Natural killer cell (primary cell): ENCODE measurements around the gene DLGAP3. TPM values are rescaled to one million over a fixed set of nuclear protein-coding genes. Genes with fewer than 3 reads are reported as not detected.

Experiments
- ATAC-seq, 3 donors: fragments of 150-1000 bp in 2 of 3; fragments of 200-7000 bp in 1 of 3; cut with Tn5 transposase; 1 replicate in 1 of 3; 2 replicates in 2 of 3; pipeline ENCODE4 v1.10.0; 2021; ENCODE audit warnings: mild to moderate bottlenecking in 2 of 3, moderate library complexity in 2 of 3
- DNase-seq, 2 donors: peaks; one replicate each; pipeline versions ENCODE4 v3.0.0 to v3.0.0-alpha.2; 2013 to 2021; ENCODE audit warnings: mixed read lengths in 1 of 2
- H3K27ac ChIP-seq: one replicate; pipeline ENCODE4 v1.5.1; 2013; ENCODE audit warnings: mild to moderate bottlenecking, low read length
- H3K27me3 ChIP-seq: one replicate; pipeline ENCODE4 v1.6.1; 2013; ENCODE audit warnings: low read length; ENCODE audit not compliant: control insufficient read depth, insufficient read depth
- H3K36me3 ChIP-seq: one replicate; pipeline ENCODE4 v1.6.1; 2013; ENCODE audit warnings: low read length; ENCODE audit not compliant: control insufficient read depth, insufficient read depth
- H3K4me1 ChIP-seq: one replicate; pipeline ENCODE4 v1.6.1; 2013; ENCODE audit warnings: low read length; ENCODE audit not compliant: control insufficient read depth, insufficient read depth
- H3K4me3 ChIP-seq: one replicate; pipeline ENCODE4 v1.5.1; 2013; ENCODE audit warnings: low read length
- H3K9me3 ChIP-seq: one replicate; pipeline ENCODE4 v1.6.1; 2013; ENCODE audit warnings: low read length; ENCODE audit not compliant: control insufficient read depth, insufficient read depth
- H3K27ac Mint-ChIP-seq, 2 donors: one replicate each; pipeline ENCODE4 v1.8.0; 2022; ENCODE audit warnings: mild to moderate bottlenecking in 2 of 2, mixed read lengths in 2 of 2, moderate library complexity in 1 of 2
- H3K27me3 Mint-ChIP-seq, 2 donors: one replicate each; pipeline ENCODE4 v1.8.0; 2022; ENCODE audit warnings: low read depth in 2 of 2, mixed read lengths in 2 of 2
- H3K36me3 Mint-ChIP-seq: one replicate; pipeline ENCODE4 v1.8.0; 2022; ENCODE audit warnings: mixed read lengths
- H3K4me1 Mint-ChIP-seq, 2 donors: one replicate each; pipeline ENCODE4 v1.8.0; 2022; ENCODE audit warnings: mixed read lengths in 2 of 2
- H3K4me3 Mint-ChIP-seq: one replicate; pipeline ENCODE4 v1.8.0; 2022; ENCODE audit warnings: mild to moderate bottlenecking, moderate library complexity, mixed read lengths
- H3K9me3 Mint-ChIP-seq, 2 donors: one replicate each; pipeline ENCODE4 v1.8.0; 2022; ENCODE audit warnings: mixed read lengths in 2 of 2
- WGBS: methylation state at CpG from one replicate; pipeline ENCODE4 v1.1.7; 2013; ENCODE audit warnings: missing lambda C conversion rate; ENCODE audit not compliant: insufficient coverage; 5-methylcytosine and 5-hydroxymethylcytosine counted together
- intact Hi-C: fragments of 100-400 bp; cut with micrococcal nuclease; formaldehyde crosslinking; loops from one replicate; pipeline ENCODE4 v1.14.2; 2022
- total RNA-seq, 4 donors: library from RNA; stranded (reverse); fragments of 120-200 nt in 1 of 4; gene quantifications; one replicate each; pipeline versions ENCODE4 v1.2.3 to v1.2.4, GENCODE V29; 2013 to 2022
- TF ChIP-seq, protein P1 (sequence below): fragments of 200-600 bp; IDR thresholded peaks from one replicate; pipeline ENCODE4 v1.8.0; 2022; ENCODE audit warnings: antibody characterized with exemption

Gene DLGAP3
- total RNA-seq, 3 donors from 2014 or later (not counting 1 experiment from before 2014, with no cell fraction given) = 0.33 to 0.38 (median 0.36) TPM

DNA sequence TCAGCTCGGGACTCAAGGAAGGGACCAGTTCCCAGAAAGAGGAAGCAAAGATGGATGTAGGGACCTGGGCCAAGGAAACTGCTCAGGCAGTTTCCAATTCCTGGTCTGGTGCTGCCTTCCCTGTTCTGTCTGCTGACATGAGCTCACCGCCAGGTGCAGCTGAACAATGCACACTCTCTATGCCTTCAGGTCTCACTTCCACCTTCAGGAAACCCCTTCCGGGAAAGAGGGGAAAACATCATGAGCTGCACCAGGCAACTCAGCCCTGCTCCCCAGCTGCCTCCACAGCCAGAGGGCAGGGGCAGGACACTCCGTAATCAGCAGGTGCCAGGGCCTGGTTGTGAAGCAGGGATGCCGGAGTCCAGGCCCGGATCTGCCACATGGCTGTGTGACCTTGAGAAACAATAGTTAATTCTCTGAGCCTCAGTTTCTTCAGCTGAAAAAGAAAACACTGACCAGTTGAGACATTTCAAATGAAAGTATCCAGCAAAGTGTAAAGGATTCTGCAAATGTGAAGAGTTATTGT is 97.7 kb downstream of the DLGAP3 start:
- no peak for ATAC-seq
- H3K4me1 Mint-ChIP-seq = peaks cover 0 to 9% of the 10 kb centered on the region in 2 donors

DNA sequence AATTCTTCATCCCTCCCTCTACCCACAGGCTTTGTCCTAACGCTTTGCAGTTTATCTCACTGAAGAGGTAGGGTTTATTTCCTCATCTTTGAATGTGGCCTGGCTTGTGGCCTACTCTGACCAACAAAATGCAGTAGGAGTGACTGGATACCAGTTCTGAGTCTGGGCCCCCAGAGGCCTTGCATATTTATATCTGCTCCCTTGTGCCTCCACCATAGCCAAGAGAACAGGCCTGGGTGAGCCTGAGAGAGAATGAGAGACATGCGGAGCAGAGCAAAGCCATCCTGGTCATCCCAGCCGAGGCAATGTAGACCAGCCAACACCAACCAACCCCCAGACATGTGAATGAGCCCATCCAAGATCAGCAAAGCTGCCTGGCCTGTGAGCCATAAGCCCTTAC is 100.2 kb downstream of the DLGAP3 start:
- Histone ChIP-seq H3K27ac (no peak overlapping the region), H3K4me3 (no peak overlapping the region), H3K4me1 (no peaks in the 10 kb centered on the region), H3K9me3 (no peaks in the 10 kb centered on the region), H3K36me3 (no peaks in the 10 kb centered on the region), H3K27me3 (no peaks in the 10 kb centered on the region)
- DNase-seq (no peak), ATAC-seq (no peak)
- Mint-ChIP-seq H3K9me3 (no peaks in the 10 kb centered on the region), H3K4me1 (peaks cover 0 to 9% of the 10 kb centered on the region in 2 donors), H3K27ac (no peak overlapping the region), H3K36me3 (no peaks in the 10 kb centered on the region), H3K4me3 (no peak overlapping the region), H3K27me3 (no peaks in the 10 kb centered on the region)
- WGBS = 74% methylated on average over 3 of the region's 3 CpGs
- intact Hi-C loops = no loop called here
- TF ChIP-seq, protein P1, sequence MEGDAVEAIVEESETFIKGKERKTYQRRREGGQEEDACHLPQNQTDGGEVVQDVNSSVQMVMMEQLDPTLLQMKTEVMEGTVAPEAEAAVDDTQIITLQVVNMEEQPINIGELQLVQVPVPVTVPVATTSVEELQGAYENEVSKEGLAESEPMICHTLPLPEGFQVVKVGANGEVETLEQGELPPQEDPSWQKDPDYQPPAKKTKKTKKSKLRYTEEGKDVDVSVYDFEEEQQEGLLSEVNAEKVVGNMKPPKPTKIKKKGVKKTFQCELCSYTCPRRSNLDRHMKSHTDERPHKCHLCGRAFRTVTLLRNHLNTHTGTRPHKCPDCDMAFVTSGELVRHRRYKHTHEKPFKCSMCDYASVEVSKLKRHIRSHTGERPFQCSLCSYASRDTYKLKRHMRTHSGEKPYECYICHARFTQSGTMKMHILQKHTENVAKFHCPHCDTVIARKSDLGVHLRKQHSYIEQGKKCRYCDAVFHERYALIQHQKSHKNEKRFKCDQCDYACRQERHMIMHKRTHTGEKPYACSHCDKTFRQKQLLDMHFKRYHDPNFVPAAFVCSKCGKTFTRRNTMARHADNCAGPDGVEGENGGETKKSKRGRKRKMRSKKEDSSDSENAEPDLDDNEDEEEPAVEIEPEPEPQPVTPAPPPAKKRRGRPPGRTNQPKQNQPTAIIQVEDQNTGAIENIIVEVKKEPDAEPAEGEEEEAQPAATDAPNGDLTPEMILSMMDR = no peak

More for the DNA sequence above, 97.7 kb downstream of the DLGAP3 start:
- no peak for DNase-seq
- Histone ChIP-seq H3K36me3 (no peaks in the 10 kb centered on the region), H3K4me1 (no peaks in the 10 kb centered on the region), H3K9me3 (no peaks in the 10 kb centered on the region), H3K27me3 (no peaks in the 10 kb centered on the region), H3K4me3 (no peak overlapping the region), H3K27ac (no peak overlapping the region)
- 92% methylated on average over 6 of the region's 6 CpGs for WGBS
- H3K4me3 Mint-ChIP-seq = no peak overlapping the region
- H3K36me3 Mint-ChIP-seq = no peaks in the 10 kb centered on the region
- no peaks in the 10 kb centered on the region for H3K9me3 Mint-ChIP-seq
- H3K27me3 Mint-ChIP-seq = no peaks in the 10 kb centered on the region
- intact Hi-C loops = no loop called here
- H3K27ac Mint-ChIP-seq = no peak overlapping the region
- TF ChIP-seq, protein P1 = no peak

DNA sequence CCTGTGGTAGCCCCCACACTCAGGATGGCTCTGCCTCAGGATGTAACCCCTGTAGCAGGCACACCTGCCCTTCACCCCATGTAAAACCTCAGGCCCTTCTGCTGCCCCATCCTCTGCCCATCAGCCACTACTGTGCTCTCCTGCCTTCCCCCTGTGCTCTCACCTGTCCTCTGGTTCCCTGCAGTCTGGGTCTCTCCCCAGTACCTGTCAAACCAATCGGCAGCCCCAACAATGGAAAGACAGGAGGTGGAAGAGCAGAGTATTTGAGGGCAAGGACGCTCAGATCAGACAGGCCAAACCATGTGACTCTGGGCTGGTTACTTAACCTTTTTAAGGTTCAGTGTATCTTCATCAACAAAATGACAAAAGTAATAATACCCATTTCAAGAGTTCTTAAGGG is 100.8 kb downstream of the DLGAP3 start:
- intact Hi-C loops = no loop called here
- H3K4me3 ChIP-seq = no peak overlapping the region
- H3K4me3 Mint-ChIP-seq = no peak overlapping the region
- WGBS = 83% methylated on average over 2 of the region's 2 CpGs
- no peak overlapping the region for H3K27ac ChIP-seq
- DNase-seq (no peak), ATAC-seq (no peak)
- no peaks in the 10 kb centered on the region for H3K36me3 Mint-ChIP-seq
- H3K36me3 ChIP-seq = no peaks in the 10 kb centered on the region
- no peaks in the 10 kb centered on the region for H3K27me3 Mint-ChIP-seq
- no peaks in the 10 kb centered on the region for H3K4me1 ChIP-seq
- H3K9me3 ChIP-seq = no peaks in the 10 kb centered on the region
- H3K9me3 Mint-ChIP-seq = peaks cover 0 to 2% of the 10 kb centered on the region in 2 donors
- TF ChIP-seq, protein P1 = no peak
- H3K4me1 Mint-ChIP-seq = peaks cover 0 to 9% of the 10 kb centered on the region in 2 donors
- no peaks in the 10 kb centered on the region for H3K27me3 ChIP-seq
- no peak overlapping the region for H3K27ac Mint-ChIP-seq

DNA sequence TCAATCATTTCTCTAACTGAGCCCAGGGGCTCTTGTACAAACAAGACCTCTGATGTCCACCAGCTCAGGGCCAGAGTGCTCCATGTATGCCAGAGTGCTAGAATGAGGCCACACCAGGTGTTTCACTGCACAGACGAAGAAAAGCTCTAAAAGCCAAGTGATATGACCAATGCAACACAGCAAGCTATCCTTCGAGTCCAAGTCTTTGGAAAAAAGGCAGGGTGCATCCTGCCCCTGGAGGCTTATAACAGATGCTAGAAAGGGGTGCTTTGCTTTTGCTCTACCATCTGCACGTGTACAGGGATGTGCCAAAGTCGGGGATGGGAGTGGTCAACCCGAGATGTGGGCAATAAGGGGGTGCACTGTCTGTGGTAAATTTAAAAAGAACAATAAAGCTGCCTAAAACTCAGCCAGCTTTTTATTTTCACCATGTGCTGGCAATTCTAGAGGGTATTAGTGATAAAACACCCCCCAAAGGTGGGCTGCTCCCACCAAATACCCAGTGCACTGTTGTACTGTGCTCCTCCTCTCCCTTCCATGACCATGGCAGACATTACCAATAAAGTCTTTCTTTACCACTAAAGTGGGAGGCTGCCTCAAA is 102.0 kb downstream of the DLGAP3 start:
- TF ChIP-seq, protein P1 = no peak
- Mint-ChIP-seq H3K9me3 (peaks cover 0 to 2% of the 10 kb centered on the region in 2 donors), H3K4me1 (peaks cover 0 to 9% of the 10 kb centered on the region in 2 donors), H3K27ac (no peak overlapping the region), H3K4me3 (no peak overlapping the region), H3K36me3 (no peaks in the 10 kb centered on the region), H3K27me3 (no peaks in the 10 kb centered on the region)
- no peak for ATAC-seq
- intact Hi-C loops = no loop called here
- Histone ChIP-seq H3K36me3 (no peaks in the 10 kb centered on the region), H3K4me3 (no peak overlapping the region), H3K27me3 (no peaks in the 10 kb centered on the region), H3K27ac (no peak overlapping the region), H3K4me1 (no peaks in the 10 kb centered on the region), H3K9me3 (no peaks in the 10 kb centered on the region)
- 82% methylated on average over 5 of the region's 5 CpGs for WGBS
- DNase-seq = no peak
